IPS-NIHi11 (cell line): ENCODE data around the gene IKZF5.

ENCODE experiments used
- DNase-seq: peaks from one replicate; pipeline ENCODE4 v3.0.0; 2012; ENCODE audit warnings: mixed read lengths, low spot score

IKZF5 gene

GRCh38 chr10:123008355-123009104 is at the start of gene IKZF5, which contains the start of gene ACADSB:
Gene IKZF5 (minus strand): TSS chr10:123008795. CDS start chr10:122998625, 10,170 bp downstream.
Gene ACADSB (plus strand): TSS chr10:123009006. CDS start chr10:123009030, 24 bp downstream.
- peak; percentile 99 for DNase-seq

DNA sequence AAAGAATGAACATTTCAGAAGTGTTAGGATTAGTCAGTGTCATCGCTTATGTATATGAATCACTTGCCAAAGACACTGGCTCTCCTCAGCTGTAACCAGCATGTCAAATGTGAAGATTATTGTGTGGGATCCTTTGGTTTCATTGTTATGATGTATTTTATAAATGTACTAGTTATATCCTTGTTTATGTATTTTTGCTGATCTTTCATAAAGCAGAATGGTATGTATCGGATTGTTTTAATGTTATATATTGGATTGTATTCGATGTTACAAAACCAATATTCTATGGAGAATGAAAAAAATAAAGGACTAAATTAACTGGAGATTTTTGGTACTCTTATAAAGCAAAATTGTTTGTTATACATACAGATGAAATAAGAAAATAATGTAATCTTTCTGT is 49.4 kb upstream of the IKZF5 start:
- DNase-seq = no peak

DNA sequence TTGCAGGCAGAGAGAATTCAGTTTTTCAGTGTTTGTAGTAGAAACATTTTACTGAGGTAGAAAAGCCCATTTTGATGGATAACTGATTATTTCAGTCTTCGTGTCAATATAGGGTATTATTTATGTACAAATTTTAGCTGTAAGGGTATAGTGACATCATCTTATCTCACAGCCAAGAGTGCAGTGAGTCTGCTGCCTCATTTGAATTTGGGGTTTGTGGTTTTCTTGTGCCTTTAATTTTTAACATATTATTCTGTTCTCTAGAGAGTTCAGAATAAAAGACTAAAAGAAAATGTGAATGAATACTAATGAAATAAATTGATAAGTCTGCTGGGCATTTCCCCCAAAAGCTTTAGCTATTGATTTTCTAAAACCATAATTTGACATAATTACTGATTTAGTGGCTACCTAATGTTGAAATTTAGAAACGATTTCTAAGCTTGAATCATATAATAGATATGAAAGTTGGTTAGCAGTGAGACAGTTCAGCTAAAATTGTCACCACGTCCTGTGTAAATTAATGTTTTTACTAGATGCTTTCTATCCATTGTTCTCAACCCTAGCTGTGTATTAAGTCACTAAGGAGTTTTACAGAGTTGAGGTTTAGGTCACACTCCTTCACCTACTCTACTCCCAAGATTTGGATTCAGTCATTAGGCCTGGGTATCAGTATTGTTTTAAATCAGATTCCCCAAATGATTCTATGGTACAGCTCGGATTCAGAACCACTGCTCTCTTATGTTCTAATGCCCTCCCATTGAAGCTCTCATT is 37.6 kb upstream of the IKZF5 start:
- DNase-seq = no peak

GRCh38 chr10:123044391-123044790 is 35.8 kb upstream of the IKZF5 start:
- no peak for DNase-seq

GRCh38 chr10:123043409-123043925 is 34.9 kb upstream of the IKZF5 start:
- DNase-seq = peak; percentile 84

DNA sequence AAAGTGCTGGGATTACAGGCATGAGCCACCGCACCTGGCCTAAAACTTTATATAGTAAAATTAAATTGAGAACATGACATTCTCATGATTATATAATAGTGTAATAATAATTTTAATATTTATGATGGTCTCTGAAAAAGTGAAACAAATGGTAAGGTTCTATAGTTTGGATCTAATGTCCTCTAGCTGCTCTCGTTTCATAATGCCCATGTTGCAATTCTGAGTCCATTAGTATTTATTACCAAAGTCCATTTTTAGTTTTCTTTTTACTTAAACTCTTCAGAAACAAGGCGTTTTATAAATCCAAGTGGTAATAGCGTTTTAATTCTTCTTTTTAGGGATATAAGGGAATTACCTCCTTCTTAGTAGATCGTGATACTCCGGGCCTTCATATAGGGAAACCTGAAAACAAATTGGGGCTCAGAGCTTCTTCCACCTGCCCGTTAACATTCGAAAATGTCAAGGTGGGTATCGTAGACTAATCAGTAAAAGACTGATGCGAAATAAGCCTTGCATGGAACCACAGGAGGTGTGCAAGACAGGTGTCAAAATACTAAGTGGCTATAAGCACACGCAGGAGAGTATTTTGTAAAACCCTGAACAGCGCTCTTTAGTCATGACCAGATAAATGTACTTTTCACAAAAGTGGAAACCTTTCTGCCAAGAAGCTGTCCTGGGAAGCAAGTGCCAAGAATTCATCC is 34.3 kb upstream of the IKZF5 start:
- DNase-seq = no peak

DNA sequence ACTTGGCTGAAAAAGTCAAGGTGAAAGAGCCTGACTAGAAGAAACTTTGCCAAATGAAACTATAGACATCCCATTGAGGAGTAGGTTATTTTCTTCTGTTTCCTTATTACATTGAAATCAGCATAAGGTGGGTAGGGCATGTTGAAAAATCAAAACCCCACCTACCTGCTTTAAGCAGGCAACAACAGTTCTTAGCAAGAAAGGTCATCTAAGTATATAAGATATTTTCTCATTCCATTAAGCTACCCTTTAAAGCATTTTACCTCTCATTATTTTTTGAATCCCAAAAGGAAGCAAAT is 31.0 kb upstream of the IKZF5 start:
- DNase-seq = no peak

- DNase-seq = no peak
These were observed 30.4 kb upstream of the IKZF5 start for GRCh38 chr10:123038782-123039631.

- DNase-seq = no peak
These were observed 27.0 kb upstream of the IKZF5 start for GRCh38 chr10:123035467-123036086.

DNA sequence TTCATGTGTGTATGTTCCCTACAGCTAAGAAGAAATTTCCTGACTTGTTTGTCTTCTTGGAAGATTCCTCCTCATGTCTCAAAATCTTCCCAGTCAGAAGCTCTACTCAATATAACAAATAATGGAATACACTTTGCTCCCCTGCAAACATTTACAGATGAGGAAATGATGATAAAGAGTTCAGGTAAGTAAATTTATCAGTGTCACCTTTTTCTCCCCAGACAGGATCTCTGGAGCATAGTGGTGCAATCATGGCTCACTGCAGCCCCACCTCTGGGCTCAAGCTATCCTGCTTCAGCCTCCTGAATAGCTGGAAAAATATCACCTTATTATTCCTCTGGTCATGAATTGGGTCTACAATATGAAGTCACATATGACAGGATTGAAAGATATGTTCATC is 25.7 kb upstream of the IKZF5 start:
- DNase-seq = no peak

- DNase-seq = no peak
These were observed 22.5 kb upstream of the IKZF5 start for GRCh38 chr10:123031124-123031523.

DNA sequence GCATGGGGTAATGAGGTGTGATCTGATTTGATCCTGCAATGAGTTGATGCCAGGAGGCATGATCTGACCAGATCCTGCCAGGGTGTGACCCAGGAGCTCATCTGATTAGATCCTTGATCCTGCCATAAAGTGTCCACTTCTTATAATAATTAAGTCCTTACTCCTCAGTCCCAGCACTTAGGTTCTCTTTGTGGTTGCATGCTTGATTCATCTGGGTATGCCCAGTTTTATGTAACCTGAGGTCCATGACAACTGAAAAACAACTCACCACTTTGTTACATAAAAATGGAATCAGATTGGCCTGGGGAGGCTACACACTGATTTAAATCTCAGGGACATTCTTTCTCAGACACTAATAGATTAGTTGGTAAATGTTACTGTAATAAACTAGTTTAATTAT is 19.3 kb upstream of the IKZF5 start:
- DNase-seq = no peak

DNA sequence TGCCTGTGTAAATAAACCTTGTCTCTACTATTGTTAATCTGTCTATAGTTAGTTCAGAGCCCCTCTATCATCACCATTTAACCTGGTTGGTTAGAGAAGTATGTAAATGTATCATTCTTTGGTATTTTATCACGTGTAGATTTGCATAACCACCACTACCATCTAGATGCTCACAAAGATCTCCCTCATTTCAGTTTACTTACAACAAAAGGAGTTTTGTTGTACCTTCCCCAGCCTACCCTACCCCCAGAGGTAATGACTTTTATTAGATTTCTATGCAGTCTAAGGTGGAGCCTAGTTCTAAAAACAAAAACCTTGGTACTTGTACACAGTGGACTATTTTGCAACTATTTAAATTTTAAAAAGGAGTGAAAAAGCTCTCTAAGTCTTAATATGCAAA is 17.7 kb upstream of the IKZF5 start:
- no peak for DNase-seq

DNA sequence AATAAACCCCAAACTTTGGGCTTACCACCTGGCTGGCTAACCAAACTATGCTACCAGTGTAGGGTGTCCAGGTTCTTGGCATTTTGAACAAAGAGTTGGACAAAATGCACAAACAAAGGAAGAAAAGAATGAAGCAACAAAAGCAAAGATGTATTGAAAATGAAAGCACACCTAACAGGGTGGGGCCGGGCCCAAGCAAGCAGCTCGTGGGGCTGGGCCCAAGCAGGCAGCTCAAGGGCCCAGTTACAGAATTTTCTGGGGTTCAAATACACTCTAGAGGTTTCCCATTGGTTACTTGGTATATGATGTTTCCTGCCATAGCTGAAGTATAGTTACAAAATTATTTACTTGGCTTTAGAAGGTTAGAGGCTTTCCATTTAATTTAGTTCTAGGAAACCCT is 15.9 kb upstream of the IKZF5 start:
- DNase-seq = no peak

- DNase-seq = no peak
These were observed 12.9 kb upstream of the IKZF5 start for GRCh38 chr10:123021517-123021916.

- no peak for DNase-seq
These were observed 11.5 kb upstream of the IKZF5 start for GRCh38 chr10:123019941-123020703.

- no peak for DNase-seq
These were observed 10.7 kb upstream of the IKZF5 start for GRCh38 chr10:123019264-123019663.

DNA sequence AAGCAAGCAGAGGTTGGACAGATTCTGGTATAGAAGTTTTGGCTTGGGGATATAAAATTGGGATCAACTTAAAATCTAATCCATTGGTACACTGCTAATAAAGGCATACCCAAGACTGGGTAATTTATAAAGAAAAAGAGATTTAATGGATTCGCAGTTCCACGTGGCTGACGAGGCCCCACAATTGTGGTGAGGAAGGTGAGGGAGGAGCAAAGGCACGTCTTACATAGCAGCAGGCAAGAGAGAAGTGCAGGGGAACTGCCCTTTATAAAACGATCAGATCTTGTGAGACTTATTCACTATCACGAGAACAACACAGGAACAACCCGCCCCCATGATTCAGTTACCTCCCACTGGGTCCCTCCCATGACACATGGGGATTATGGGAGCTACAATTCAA is 9.9 kb upstream of the IKZF5 start:
- DNase-seq = no peak

GRCh38 chr10:123017421-123018165 is 9.0 kb upstream of the IKZF5 start:
- DNase-seq = no peak

DNA sequence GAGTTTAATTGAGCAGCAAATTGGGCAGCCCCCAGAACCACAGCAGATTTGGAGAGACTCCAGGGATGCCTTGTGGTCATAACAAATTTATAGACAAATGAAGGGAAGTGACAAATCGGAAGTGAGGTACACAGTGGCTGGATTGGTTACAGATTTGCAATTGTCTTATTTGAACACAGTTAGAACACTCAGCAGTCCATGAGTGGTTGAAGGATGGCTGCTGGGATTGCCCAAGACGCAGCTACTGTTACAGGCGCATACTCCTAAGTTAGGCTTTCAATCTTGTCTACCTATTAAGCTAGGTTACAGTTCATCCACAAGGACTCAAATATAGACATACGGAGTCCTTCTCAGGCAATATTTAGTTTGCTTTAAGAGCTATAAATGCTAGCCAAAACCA is 7.6 kb upstream of the IKZF5 start:
- DNase-seq = no peak
